Spleen (tissue), 7 donors: ENCODE measurements around the gene CEP97.

Source experiments
- POLR2A ChIP-seq, 3 donors: fragments of 450-650 bp; IDR thresholded peaks; one replicate each; pipeline ENCODE4 v1.5.1; 2017; ENCODE audit warnings: antibody characterized with exemption in 3 of 3, mild to moderate bottlenecking in 1 of 3
- TF ChIP-seq, protein P1 (sequence below), 11 experiments: fragments of 200-600 bp in 7 of 11; fragments of 450-650 bp in 4 of 11; sonication (generic) in 4 of 11; IDR thresholded peaks in 8 of 11; conservative IDR thresholded peaks in 3 of 11; 1 replicate in 7 of 11; 2 replicates in 4 of 11; pipeline versions ENCODE4 v1.4.0 to v1.8.0; 2016 to 2021; ENCODE audit warnings: antibody characterized with exemption in 11 of 11, inconsistent platforms in 4 of 11, mild to moderate bottlenecking in 1 of 11
- donor health status: DM: no; HTN: no; CAD: no; lungs with moderate emphysema.
- donor health status: DM: no; HTN: no; CAD: no.
- donor health status: DM: no; HTN: no; CAD: no.

DNA sequence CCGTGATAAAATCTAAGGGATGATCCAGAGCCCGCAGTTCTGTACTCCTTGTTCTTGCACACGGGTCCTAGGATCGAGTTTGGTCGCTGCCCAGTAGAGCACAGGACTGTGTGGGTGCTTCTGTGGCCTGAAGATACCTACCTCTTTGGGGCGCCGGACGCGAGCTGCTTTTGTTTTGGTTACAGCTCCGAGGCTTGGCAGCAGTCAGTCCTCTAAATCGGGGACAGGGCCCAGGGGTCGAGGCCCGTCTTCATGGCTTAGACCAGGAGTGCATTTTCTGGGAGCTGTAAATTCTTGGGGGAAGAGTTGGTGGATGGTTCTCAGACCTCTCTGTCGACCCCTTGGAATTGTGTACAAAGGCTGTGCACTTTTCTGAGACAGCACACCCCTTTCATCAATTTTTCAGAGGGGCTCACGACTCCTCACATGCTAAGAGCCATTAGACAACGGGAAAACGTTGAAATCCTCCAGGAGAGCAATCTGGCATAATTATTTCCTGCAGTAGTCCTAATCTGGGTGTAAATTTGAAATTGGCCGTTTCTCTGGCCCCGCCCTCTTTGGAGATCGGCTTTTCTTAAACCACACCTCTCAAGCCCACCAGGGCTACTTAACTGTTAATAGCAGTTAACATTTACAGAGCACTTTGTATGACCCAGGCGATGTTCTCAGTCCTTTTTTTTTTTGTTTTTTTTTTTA, 928 bp downstream of the CEP97 start:
- no peak for TF ChIP-seq POLR2A (IDR thresholded peaks at IDR 0.05)
- TF ChIP-seq, protein P1, sequence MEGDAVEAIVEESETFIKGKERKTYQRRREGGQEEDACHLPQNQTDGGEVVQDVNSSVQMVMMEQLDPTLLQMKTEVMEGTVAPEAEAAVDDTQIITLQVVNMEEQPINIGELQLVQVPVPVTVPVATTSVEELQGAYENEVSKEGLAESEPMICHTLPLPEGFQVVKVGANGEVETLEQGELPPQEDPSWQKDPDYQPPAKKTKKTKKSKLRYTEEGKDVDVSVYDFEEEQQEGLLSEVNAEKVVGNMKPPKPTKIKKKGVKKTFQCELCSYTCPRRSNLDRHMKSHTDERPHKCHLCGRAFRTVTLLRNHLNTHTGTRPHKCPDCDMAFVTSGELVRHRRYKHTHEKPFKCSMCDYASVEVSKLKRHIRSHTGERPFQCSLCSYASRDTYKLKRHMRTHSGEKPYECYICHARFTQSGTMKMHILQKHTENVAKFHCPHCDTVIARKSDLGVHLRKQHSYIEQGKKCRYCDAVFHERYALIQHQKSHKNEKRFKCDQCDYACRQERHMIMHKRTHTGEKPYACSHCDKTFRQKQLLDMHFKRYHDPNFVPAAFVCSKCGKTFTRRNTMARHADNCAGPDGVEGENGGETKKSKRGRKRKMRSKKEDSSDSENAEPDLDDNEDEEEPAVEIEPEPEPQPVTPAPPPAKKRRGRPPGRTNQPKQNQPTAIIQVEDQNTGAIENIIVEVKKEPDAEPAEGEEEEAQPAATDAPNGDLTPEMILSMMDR (IDR thresholded peaks at IDR 0.05 in 8 of 11, conservative IDR thresholded peaks at IDR 0.05 in 3 of 11): no peak
